T-cell (primary cell): ENCODE results near the gene STARD7. TPM values are rescaled to one million over a fixed set of nuclear protein-coding genes. Genes with fewer than 3 reads are reported as not detected.

Experiments used
- ATAC-seq, 4 experiments: fragments of 200-7000 bp in 3 of 4; fragments of 150-1000 bp in 1 of 4; cut with Tn5 transposase; replicated peaks in 1 of 4; 1 replicate in 3 of 4; 2 replicates in 1 of 4; pipeline ENCODE4 v1.10.0; 2021; ENCODE audit warnings: moderate library complexity in 3 of 4, mild to moderate bottlenecking in 2 of 4, moderate number of reproducible peaks in 1 of 4
- CTCF ChIA-PET, 2 donors: fragments of 300-600 bp; sonication (Branson Sonifier 250); formaldehyde crosslinking; loops; one replicate each; lab custom pipeline; 2022; ENCODE audit warnings: antibody characterized with exemption in 2 of 2; lab: Charles Lee
- POLR2A ChIA-PET, 2 donors: fragments of 300-600 bp; sonication (Branson Sonifier 250); formaldehyde crosslinking; loops; one replicate each; lab custom pipeline; 2022; ENCODE audit warnings: antibody characterized with exemption in 2 of 2; lab: Charles Lee
- DNase-seq, 35 experiments: peaks; one replicate each; pipeline versions ENCODE4 v3.0.0 to v3.0.0-alpha.2; 2013 to 2023
- H3K27ac ChIP-seq: one replicate; pipeline ENCODE4 v1.5.1; 2013; ENCODE audit warnings: low read length
- H3K27me3 ChIP-seq, 2 experiments: replicated peaks in 1 of 2; 1 replicate in 1 of 2; 2 replicates in 1 of 2; pipeline versions ENCODE4 v1.6.1 to v1.7.0; 2013; ENCODE audit warnings: low read length in 1 of 2, mixed read lengths in 1 of 2; ENCODE audit not compliant: control insufficient read depth in 2 of 2, insufficient read depth in 2 of 2; ENCODE audit errors: extremely low read depth in 1 of 2
- H3K36me3 ChIP-seq, 2 donors: 1 replicate in 1 of 2; 2 replicates in 1 of 2; pipeline versions ENCODE4 v1.6.1 to v1.7.0; 2013; ENCODE audit warnings: low read length in 1 of 2; ENCODE audit not compliant: control insufficient read depth in 2 of 2, insufficient read depth in 1 of 2; ENCODE audit errors: extremely low read depth in 1 of 2
- H3K4me1 ChIP-seq, 2 experiments: 1 replicate in 1 of 2; 2 replicates in 1 of 2; pipeline versions ENCODE4 v1.6.1 to v1.7.0; 2013; ENCODE audit warnings: low read length in 2 of 2, mixed read lengths in 1 of 2; ENCODE audit not compliant: insufficient read depth in 2 of 2, control insufficient read depth in 1 of 2; ENCODE audit errors: extremely low read depth in 1 of 2
- H3K4me3 ChIP-seq, 2 donors: 1 replicate in 1 of 2; 2 replicates in 1 of 2; pipeline versions ENCODE4 v1.5.1 to v1.7.0; 2013; ENCODE audit warnings: mild to moderate bottlenecking in 2 of 2, low read length in 1 of 2, moderate library complexity in 1 of 2; ENCODE audit not compliant: control insufficient read depth in 1 of 2; ENCODE audit errors: extremely low read depth in 1 of 2
- H3K9me3 ChIP-seq: 2 replicates; pipeline ENCODE4 v1.7.0; 2013
- H3K27ac Mint-ChIP-seq, 2 donors: one replicate each; pipeline ENCODE4 v1.8.0; 2020 to 2021; ENCODE audit warnings: mild to moderate bottlenecking in 2 of 2, mixed read lengths in 2 of 2
- H3K27me3 Mint-ChIP-seq, 2 donors: one replicate each; pipeline ENCODE4 v1.8.0; 2021 to 2022; ENCODE audit warnings: mixed read lengths in 2 of 2
- H3K36me3 Mint-ChIP-seq: one replicate; pipeline ENCODE4 v1.8.0; 2021; ENCODE audit warnings: mixed read lengths
- H3K4me1 Mint-ChIP-seq, 3 donors: one replicate each; pipeline ENCODE4 v1.8.0; 2020 to 2022; ENCODE audit warnings: mixed read lengths in 3 of 3, mild to moderate bottlenecking in 1 of 3
- H3K4me3 Mint-ChIP-seq, 3 donors: one replicate each; pipeline ENCODE4 v1.8.0; 2020 to 2022; ENCODE audit warnings: mild to moderate bottlenecking in 3 of 3, mixed read lengths in 3 of 3, moderate library complexity in 3 of 3
- H3K9me3 Mint-ChIP-seq, 3 donors: one replicate each; pipeline ENCODE4 v1.8.0; 2020 to 2022; ENCODE audit warnings: mixed read lengths in 3 of 3
- WGBS: methylation state at CpG from one replicate; pipeline ENCODE4 v1.1.5; 2013; ENCODE audit warnings: missing lambda C conversion rate; ENCODE audit not compliant: insufficient coverage; 5-methylcytosine and 5-hydroxymethylcytosine counted together
- total RNA-seq, 35 experiments: library from RNA in 6 of 35; stranded (reverse) in 6 of 35; fragments of 120-200 nt in 1 of 35; gene quantifications; one replicate each; pipeline versions ENCODE4 v1.2.1 to v1.2.4 and lab custom pipeline; 2013 to 2026

Gene STARD7
- total RNA-seq, 5 donors from 2014 or later (not counting 1 experiment from before 2014, with no cell fraction given): 65.0 to 95.3 (median 84.4) TPM

- ChIA-PET POLR2A (no interaction called here), CTCF (interaction anchor here in 1 of 2 donors (0.7 kb wide), 1 partner anchor 33 kb away, joined by 4 read pairs; no protein-coding TSS in a partner anchor)
- ATAC-seq (no peak), DNase-seq (no peak)
- Mint-ChIP-seq H3K9me3 (no peaks in the 10 kb centered on the region), H3K36me3 (no peaks in the 10 kb centered on the region), H3K27me3 (no peaks in the 10 kb centered on the region), H3K4me3 (no peak overlapping the region), H3K27ac (no peak overlapping the region), H3K4me1 (peaks cover 10 to 15% (median 13%) of the 10 kb centered on the region in 3 donors)
- Histone ChIP-seq H3K27me3 (no peaks in the 10 kb centered on the region), H3K4me1 (peaks cover 0 to 14% of the 10 kb centered on the region in 2 experiments), H3K4me3 (no peak overlapping the region), H3K27ac (no peak overlapping the region), H3K36me3 (peaks cover 0 to 5% of the 10 kb centered on the region in 2 donors), H3K9me3 (no peaks in the 10 kb centered on the region)
- 100% methylated on average over 4 of the region's 12 CpGs for WGBS
Measured at GRCh38 chr2:96213379-96213778, 4.8 kb upstream of the STARD7 start.

GRCh38 chr2:96212339-96212738 lies 3.7 kb upstream of the STARD7 start:
- no peak for DNase-seq
- Mint-ChIP-seq H3K4me3 (no peak overlapping the region), H3K27me3 (no peaks in the 10 kb centered on the region), H3K36me3 (no peaks in the 10 kb centered on the region), H3K27ac (no peak overlapping the region), H3K4me1 (peaks cover 17 to 20% (median 18%) of the 10 kb centered on the region in 3 donors), H3K9me3 (no peaks in the 10 kb centered on the region)
- Histone ChIP-seq H3K27ac (no peak overlapping the region), H3K4me3 (no peak overlapping the region), H3K4me1 (peaks cover 4 to 17% of the 10 kb centered on the region in 2 experiments), H3K27me3 (no peaks in the 10 kb centered on the region), H3K36me3 (peaks cover 0 to 5% of the 10 kb centered on the region in 2 donors), H3K9me3 (no peaks in the 10 kb centered on the region)
- ChIA-PET POLR2A (no interaction called here), CTCF (no interaction called here)
- WGBS: 81% methylated on average over 2 of the region's 4 CpGs
- ATAC-seq: no peak

- Histone ChIP-seq H3K4me3 (no peak overlapping the region), H3K4me1 (peaks cover 26 to 36% of the 10 kb centered on the region in 2 experiments), H3K27me3 (no peaks in the 10 kb centered on the region), H3K36me3 (peaks cover 0 to 5% of the 10 kb centered on the region in 2 donors), H3K9me3 (no peaks in the 10 kb centered on the region), H3K27ac (no peak overlapping the region)
- WGBS: 98% methylated on average over 9 of the region's 9 CpGs
- ATAC-seq: no peak
- Mint-ChIP-seq H3K4me1 (peaks cover 40 to 44% (median 42%) of the 10 kb centered on the region in 3 donors), H3K27ac (peak overlapping the region in 1 of 2 donors; percentile 72), H3K36me3 (peaks cover 3% of the 10 kb centered on the region), H3K9me3 (no peaks in the 10 kb centered on the region), H3K27me3 (no peaks in the 10 kb centered on the region), H3K4me3 (peak overlapping the region; percentile 92 to 99 (median 98))
- CTCF ChIA-PET: interaction anchor here in 1 of 2 donors (0.6 kb wide), 2 partner anchors 57 to 564 kb away, joined by 3 to 4 read pairs; no protein-coding TSS in a partner anchor
- DNase-seq: no peak
- POLR2A ChIA-PET: no interaction called here
Measured at GRCh38 chr2:96209729-96210085, 1.1 kb upstream of the STARD7 start.

GRCh38 chr2:96209011-96209728 lies 543 bp upstream of the STARD7 start:
- H3K27me3 Mint-ChIP-seq: no peaks in the 10 kb centered on the region
- Histone ChIP-seq H3K9me3 (no peaks in the 10 kb centered on the region), H3K36me3 (peaks cover 0 to 4% of the 10 kb centered on the region in 2 donors), H3K4me3 (peak overlapping the region; percentile 90 to 93), H3K27ac (no peak overlapping the region), H3K27me3 (no peaks in the 10 kb centered on the region), H3K4me1 (peaks cover 26 to 38% of the 10 kb centered on the region in 2 experiments)
- WGBS: 9% methylated on average over 16 of the region's 21 CpGs
- H3K36me3 Mint-ChIP-seq: peaks cover 3% of the 10 kb centered on the region
- ChIA-PET POLR2A (no interaction called here), CTCF (interaction anchor here in 1 of 2 donors (0.6 to 1.6 kb wide), 4 partner anchors 35 to 565 kb away, joined by 3 to 7 read pairs (median 5); no protein-coding TSS in a partner anchor)
- H3K4me1 Mint-ChIP-seq: peaks cover 45 to 50% (median 48%) of the 10 kb centered on the region in 3 donors
- no peak for DNase-seq
- ATAC-seq: peak; percentile 0 to 4 (median 2)
- H3K27ac Mint-ChIP-seq: peak overlapping the region; percentile 69 to 72
- H3K9me3 Mint-ChIP-seq: no peaks in the 10 kb centered on the region
- H3K4me3 Mint-ChIP-seq: peak overlapping the region; percentile 92 to 99 (median 98)

- H3K9me3 ChIP-seq: no peaks in the 10 kb centered on the region
- Mint-ChIP-seq H3K4me1 (peaks cover 59 to 64% (median 62%) of the 10 kb centered on the region in 3 donors), H3K27ac (peak overlapping the region; percentile 88 to 98), H3K27me3 (no peaks in the 10 kb centered on the region), H3K4me3 (peak overlapping the region; percentile 92 to 99 (median 98)), H3K9me3 (no peaks in the 10 kb centered on the region), H3K36me3 (peaks cover 3% of the 10 kb centered on the region)
- peaks cover 35 to 47% of the 10 kb centered on the region in 2 experiments for H3K4me1 ChIP-seq
- DNase-seq (peak in 3 of 35 experiments; percentile 1 to 48 (median 9)), ATAC-seq (peak in 3 of 4 experiments; percentile 1 to 8 (median 2))
- CTCF ChIA-PET: interaction anchor here (0.5 to 1.6 kb wide), 12 partner anchors 10 to 215 kb away, joined by 3 to 7 read pairs (median 4); partner anchors contain the start of gene NCAPH (in 1 of the 2)
- WGBS: 0% methylated on average over 8 of the region's 12 CpGs
- H3K36me3 ChIP-seq: peaks cover 0 to 4% of the 10 kb centered on the region in 2 donors
- peak overlapping the region; percentile 66 for H3K27ac ChIP-seq
- H3K4me3 ChIP-seq: peak overlapping the region; percentile 90 to 93
- POLR2A ChIA-PET: interaction anchor here in 1 of 2 donors (0.6 to 0.7 kb wide), 6 partner anchors 44 to 331 kb away, joined by 3 to 14 read pairs (median 3); no protein-coding TSS in a partner anchor
- no peaks in the 10 kb centered on the region for H3K27me3 ChIP-seq
Measured at GRCh38 chr2:96207774-96208142, 869 bp downstream of the STARD7 start.

- H3K4me3 ChIP-seq: peak overlapping the region; percentile 90 to 93
- WGBS: 4% methylated on average over 7 of the region's 11 CpGs
- Mint-ChIP-seq H3K36me3 (peaks cover 3% of the 10 kb centered on the region), H3K27ac (peak overlapping the region; percentile 88 to 98), H3K9me3 (no peaks in the 10 kb centered on the region), H3K4me1 (peaks cover 62 to 69% (median 66%) of the 10 kb centered on the region in 3 donors), H3K4me3 (peak overlapping the region; percentile 92 to 99 (median 98)), H3K27me3 (no peaks in the 10 kb centered on the region)
- H3K4me1 ChIP-seq: peaks cover 35 to 52% of the 10 kb centered on the region in 2 experiments
- H3K9me3 ChIP-seq: no peaks in the 10 kb centered on the region
- CTCF ChIA-PET: interaction anchor here (0.7 to 1.4 kb wide), 2 partner anchors 52 to 194 kb away, joined by 5 to 7 read pairs; no protein-coding TSS in a partner anchor
- no peaks in the 10 kb centered on the region for H3K27me3 ChIP-seq
- H3K27ac ChIP-seq: peak overlapping the region; percentile 66
- DNase-seq: peak in 2 of 35 experiments; percentile 12 to 49
- POLR2A ChIA-PET: no interaction called here
- no peak for ATAC-seq
- peaks cover 0 to 3% of the 10 kb centered on the region in 2 donors for H3K36me3 ChIP-seq
Measured at GRCh38 chr2:96207073-96207773, 1.4 kb downstream of the STARD7 start.
